T follicular helper cell (primary cell): ENCODE results near the gene MYO5B.
"Not testable (repeated sequence)": the region's sequence is repeated elsewhere in the genome, so short reads cannot be mapped to it uniquely, and the experiment has no call there.

Source experiments
- DNase-seq: peaks from one replicate; pipeline ENCODE4 v3.0.0-alpha.2; 2020; ENCODE audit warnings: low read depth

The MYO5B gene

DNA sequence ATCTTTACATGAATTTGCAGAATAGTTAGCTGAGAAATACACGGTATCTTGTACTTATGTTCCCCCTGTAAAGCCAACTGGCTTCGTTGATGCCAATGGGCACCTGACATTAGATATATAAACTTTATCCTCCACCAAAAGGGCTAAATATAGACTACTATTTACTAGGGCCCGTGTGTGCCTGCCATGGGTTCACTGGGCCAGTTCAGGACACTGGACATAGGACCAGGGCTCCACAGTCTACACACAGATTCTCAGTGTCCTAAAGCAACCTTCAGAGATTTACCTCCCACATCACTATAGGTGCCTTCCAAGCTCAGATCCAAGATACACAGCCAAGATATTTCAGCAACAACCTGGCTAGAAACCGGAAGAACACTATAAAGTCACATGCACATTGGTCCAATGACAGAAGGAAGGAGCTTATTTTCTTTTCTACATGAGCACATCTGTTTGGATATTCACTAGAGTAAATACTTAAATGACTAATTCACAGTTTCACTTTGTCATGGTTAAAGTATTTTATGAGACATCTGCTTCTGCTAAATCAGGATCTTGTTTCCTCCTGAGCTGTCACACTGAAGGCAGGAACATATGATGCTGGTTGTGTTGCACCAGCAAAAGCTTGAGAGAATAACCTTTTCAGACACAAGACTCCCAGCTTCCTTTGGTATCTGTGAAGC lies 95.1 kb downstream of the MYO5B start:
- no peak for DNase-seq

DNA sequence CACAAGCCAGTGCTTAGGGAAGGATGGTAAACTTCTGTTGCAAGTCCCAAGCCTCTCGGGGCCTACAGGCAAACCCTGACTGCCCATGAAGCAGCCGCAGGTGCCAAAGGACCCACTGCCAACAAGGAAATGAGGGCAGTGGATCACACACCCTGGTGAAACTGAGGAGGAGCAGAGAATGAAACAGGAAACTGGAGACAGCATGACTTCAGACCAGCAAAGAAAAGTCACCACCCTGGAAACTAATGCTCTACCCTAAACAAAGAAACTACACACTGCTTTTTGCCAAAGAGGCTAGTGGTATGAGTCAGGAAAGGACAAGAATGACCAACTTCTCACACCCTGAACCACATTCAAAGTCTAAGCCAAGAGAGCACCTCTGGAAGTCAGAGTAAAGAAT lies 97.2 kb downstream of the MYO5B start:
- no peak for DNase-seq

DNA sequence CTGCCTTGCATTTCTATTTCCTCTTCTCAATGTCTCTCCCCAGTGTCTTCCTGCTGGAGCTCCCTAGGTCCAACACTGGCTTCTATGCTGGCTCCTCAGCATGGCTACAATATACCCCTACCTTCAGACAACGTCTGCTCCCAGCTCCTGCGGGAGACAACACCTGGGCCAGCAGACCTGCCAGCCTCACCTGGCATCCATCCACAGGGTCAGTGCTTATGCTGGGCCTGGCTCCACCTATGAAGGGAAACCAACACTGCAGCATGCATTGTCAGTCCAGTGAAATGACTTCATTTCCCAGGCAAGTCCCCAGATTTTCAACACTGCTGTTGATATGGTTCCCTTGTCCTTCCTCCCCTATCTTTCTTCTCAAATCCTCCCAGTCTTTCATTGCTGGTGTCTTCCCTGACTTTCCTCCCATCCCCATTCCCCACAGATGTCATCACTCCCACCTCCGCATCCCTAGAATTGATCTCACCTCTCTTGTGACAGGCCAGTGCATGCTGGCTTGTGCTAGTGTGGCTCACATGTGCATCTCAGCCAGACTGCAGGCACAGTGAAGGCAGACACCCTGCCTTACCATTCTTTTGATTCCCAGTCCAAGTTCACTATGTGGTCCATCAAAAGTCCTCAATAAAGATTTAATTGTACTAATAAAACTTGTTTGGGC lies 98.0 kb downstream of the MYO5B start:
- no peak for DNase-seq

DNA sequence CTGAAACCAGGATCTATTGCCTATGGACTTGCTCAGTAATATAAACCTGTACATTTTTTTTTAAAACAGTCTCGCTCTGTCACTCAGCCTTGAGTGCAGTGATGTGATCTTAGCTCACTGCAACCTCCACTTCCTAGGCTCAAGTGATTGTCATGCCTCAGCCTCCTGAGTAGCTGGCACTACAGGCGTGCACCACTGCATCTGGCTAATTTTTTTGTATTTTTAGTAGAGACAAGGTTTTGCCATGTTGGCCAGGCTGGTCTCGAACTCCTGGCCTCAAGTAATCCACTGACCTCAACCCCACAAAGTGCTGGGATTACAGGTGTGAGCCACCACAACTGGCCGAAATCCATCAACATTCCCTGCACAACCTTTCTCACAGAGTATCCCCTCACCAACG lies 100.2 kb downstream of the MYO5B start:
- not testable (repeated sequence) for DNase-seq

DNA sequence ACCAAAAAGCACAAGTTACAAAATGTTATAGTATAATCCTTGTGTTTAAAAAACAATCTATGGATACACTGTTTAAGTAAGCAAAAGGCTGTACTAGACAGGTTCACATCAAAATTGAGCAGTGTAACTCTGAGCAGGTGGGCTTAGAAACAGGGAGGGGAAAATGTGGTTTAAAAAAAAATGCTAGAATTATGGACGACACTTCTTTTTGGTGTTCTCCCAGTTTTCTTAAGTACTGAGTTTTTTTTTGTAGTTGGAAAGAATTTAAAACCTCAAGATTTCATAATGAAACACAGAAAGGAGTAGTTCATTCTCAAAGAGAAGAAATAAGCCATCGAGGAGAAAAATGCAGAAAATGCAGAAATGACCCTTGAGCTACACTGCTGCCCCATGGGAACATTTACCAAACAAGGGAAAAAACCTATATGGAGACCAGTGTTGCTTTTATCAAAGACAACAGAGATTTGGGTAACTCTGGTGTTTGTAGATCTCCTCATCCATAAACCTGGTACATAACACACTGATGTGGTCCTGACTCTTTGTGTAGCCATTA lies 100.7 kb downstream of the MYO5B start:
- DNase-seq = no peak

DNA sequence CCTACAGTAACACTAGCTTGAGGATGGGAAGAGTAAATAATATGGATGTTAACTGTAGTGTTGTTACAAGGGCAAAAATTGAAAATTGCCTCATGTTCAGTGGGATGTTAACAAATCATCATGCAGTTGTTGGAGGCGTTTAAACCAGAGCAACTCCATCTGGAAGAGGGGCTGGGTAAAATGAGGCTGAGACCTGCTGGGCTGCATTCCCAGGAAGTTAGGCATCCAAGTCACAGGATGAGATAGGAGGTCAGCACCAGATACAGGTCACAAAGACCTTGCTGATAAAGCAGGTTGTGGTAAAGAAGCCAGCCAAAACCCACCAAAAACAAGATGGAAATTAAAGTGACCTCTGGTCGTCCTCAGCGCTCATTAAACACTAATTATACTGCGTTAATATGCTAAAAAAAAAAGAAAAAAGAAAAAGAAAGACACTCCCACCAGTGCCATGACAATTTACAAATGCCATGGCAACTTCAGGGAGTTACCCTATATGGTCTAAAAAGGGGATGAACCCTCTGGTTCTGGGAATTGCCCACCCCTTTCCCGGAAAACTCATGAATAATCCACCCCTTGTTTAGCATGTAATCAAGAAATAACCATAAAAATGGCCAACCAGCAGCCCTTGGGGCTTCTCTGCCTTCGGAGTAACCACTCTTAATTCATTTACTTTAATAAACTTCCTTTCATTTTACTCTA lies 101.4 kb downstream of the MYO5B start:
- no peak for DNase-seq

DNA sequence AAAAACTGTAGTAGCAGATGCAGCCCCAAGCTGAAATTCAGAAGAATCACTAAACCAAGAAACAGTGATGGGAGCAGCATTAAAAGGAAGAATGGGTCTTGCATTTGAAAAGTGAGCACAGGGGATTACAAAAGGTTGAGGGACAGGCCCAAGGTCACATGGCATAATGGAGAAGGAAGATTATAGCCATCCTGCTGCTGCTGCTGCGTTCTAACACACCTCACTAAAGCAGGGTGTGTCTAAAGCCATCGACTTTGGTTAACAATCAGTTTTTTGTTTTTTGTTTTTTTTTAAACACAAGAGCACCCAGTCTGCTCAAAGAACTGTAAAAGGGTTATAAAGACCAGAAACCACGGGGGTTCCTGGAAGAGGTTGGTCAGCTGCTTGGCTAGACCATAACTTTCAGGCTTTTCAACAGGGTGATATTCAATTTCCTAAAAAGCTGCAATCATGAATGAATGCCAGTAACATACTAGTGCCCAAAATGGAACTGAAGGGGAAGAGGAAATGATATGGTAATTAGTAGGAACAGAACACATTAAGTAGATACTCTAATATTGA lies 102.6 kb downstream of the MYO5B start:
- no peak for DNase-seq

DNA sequence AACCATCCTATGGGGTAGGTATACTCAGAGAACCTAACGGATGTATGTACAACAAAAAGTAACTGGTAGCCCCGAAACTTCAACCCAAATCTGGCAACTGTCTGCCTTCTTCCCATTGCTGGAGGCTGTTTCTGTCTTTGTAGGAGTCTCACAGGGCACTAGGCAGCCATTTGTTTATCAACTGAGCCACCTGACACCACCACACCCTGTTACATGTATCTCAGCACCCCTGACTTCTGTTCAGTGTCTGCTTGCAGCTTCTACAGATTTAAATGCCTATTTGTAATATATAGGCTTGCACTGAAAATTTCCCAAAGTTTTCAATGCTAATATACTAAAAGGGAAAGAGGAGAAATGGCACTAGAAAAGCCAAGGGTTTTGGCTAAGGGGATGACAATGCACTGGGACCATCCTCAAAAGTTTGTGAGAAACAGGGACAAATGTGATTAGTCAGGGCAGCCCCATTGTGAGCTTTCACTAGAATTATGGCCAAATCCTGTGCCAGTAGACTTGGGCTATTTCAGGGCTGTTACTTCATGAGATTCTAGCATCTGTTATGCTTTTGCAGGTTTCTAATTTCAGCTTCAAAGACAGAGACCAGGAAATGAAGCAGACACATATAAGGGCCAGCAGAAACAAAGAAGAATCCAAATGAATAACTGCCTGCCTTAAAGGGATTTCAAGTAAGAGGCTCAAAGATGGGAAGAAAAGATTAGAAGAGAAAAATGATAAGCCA lies 103.3 kb downstream of the MYO5B start:
- DNase-seq = no peak

DNA sequence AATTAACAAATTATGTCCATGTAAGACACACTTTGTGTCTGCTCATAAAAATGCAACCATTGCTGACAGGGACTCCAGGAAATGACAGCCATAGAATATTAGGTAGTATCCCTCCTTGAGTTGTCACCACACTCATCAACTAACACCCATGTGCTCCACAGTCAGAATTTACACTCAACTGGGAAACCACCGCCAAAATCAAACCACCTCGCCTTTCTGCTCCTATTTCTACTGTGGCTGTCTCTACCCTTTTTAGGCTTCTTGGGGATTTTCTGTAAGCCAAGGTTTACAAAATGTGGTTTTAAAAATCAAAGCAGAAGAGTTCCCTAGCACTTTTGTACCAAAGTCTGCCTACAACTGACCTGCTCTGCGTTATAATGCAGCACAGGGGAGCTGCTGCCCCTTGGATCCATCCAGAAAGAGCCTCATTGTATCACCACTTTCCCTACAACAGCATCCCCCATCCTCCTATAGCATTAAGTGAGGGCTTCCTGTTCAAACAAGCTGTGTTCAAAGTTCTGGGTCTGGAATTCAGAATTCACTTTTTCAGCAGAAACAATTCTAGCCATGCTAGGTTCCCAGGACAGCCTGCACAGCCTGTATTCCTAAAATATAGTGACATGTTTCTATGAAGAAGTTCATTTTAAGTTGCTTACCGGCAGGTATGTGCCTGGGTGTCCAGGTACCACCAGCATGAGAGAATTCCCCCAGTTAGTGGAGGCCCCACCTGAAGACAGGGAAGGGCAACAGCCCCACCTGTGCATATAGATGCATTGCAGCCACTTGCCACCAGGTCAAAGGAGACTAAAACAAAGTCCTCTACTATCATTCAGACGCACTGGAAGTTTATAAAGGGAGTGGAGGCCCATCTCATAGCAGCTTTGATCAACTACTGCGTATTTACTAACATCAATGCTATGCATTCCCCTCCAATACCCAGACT lies 104.3 kb downstream of the MYO5B start:
- DNase-seq = no peak

DNA sequence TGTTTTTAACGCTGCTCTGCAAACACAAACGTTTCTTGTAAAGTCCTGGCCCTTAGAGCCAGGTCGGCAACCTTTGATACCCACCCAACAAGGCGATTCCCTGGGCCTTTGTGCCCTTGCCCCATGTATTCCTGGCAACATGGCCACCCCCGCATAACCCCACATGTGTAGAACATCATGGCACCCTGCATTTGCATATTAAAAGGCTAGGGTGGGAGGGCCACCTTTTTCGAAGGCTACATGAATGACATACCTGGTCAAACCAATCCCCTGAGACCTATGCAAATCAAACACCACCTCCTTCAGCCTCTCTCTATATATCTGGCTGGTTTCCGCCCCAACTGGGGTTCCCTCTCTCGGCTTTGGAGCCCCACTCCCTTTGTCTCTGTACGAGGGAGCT lies 105.2 kb downstream of the MYO5B start:
- DNase-seq = no peak

DNA sequence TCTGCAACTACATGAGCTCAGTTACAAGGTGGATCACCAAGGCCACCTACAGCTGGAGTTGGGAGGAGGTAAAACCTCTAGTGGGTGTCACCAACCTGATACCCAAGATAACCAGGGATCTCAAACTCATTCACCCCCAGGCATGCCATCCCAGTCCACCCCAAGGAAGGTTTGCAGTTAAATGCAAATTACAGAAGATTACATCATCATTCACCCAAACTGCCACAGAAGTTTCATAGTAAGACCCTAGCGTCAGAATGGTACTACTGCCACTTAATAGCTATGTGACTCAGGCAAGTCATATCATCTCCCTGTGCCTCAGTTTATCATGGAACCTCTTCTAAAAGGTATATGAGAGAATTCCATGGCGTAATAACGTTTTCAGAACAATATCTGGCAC lies 111.2 kb downstream of the MYO5B start:
- DNase-seq = no peak

DNA sequence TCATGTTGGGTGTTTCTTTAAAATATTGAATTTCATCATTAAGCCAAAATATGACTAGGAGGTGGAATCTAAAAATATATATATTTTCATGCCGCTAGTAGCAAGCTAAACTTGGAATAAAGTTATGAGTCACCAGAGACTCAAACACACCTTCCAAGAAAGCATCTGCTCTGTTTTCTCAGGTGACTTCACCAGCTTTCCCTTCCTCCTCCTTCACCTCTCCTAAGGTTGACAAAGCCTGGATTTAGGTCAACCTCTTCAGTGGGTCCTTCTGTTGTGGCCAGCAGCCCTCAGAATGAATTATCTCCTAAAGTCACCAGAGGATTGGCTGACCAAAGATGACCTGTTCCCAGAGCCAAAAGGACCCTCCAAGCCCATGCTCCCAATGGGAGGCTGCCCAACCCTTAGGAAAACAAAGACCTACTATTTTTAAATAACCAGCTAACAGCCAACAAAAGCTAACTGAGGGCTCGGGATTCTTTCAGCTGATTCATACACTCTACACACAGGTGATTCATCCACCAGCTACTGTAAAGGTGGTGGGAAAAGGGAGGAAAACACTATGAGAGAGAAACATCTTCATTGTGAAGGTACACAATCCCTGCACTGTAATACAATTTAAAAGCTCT lies 113.9 kb downstream of the MYO5B start:
- DNase-seq = no peak

DNA sequence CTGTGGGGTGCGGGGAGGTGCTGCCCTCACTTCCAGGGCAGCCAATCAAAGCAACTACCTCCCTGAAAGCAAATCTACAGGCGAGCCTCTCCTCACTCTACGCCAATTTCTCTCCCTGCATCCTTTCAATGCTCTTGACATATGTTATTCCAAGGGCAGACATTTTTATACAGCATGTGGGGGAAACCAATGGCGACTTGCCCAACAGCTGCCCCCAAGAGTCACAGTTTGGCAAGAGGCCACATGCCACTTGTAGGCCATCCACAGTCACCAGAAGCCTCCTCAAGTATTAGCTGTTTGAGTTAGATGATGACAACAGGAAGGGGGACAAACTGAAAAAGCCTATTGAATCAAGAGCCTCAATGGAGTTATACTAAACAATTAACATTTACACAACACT lies 114.6 kb downstream of the MYO5B start:
- no peak for DNase-seq

DNA sequence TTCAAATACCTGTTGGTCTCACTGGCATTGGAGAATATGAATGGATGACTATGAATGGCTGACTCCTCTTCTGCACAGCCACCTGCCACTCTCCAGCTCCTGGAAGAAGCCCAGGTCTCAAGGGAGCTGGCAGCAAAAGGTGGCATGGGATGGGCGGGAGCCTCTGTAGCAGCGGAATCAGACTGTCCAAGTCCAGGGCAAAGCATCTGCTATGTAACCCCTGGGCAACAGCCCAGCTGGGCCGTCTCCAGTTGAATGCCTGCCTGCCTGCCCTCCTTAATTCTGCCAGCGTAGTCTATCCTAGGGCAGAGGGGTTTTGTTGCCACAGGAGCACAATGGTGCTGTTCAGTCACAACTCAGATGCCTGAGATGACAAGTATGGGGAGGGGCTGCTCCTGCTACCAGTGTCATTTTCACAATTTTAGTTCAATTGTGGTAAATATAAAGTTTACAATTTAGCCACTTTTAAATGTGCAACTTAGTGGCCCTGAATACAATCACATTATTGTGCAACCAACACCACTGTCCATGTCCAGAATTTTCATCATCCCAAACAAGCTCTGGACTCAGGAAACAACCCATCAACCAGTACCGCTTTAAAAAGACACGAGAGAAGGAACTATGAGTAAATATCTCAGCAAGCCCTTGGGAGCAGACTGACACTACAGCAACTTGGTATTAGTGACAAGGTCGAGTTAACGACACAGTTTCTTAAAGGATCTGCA lies 115.2 kb downstream of the MYO5B start:
- no peak for DNase-seq

DNA sequence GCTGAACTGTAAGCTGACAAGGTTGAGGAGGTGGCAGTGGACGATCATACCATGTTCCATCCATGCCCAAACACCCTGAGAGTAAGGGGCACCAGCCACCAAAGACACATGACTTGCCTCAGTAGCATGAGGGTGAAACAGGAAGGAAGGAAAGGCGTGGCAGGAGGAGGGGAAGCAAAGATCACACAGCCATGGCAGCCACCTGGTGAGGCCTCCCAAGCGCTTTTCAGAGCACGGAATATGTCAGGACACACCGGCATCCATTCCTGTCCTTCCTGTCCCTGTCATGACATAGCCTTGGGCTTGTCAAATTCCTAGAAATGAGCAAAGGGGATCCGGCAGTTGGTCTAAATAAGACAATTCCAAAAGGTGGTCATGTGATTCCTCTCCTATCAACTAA lies 118.7 kb downstream of the MYO5B start:
- DNase-seq = no peak

DNA sequence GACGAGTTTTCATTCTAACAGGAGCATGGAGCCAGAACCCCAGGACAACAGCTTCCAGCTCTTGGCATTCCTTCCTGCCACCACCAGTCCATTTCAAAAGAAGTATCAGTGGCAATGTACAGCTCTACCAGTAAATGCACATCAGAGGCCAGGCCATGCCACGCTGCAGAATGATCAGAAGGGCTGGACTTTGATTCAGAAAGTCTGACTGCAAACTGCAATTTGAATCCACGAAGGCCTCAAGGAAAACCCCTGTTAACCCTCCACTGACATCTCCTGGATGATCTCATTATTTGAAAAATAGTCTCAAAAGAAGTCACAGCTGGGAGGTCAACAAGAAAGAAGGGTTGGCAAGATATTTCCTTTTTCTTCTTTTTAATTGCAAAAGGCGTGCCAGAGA lies 119.2 kb downstream of the MYO5B start:
- DNase-seq = no peak

DNA sequence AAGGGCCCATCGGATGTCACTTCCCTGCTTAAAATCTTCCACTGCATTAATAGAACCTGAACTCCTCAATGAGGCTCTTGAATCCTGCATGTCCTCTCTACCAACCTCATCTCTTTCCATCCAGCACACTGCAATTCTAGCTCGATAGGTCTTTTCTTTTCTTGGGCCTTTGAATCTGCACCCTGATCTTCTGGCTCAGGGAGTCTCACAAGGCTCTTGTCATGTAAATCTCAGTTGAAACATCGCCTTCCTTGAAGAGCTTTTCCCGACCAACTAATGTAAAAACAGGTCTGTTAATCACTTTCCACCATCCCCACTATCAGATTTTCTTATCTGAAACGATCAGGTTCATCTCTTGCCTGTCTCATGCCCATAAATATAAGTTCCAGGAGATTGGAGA lies 120.5 kb downstream of the MYO5B start:
- DNase-seq = no peak

DNA sequence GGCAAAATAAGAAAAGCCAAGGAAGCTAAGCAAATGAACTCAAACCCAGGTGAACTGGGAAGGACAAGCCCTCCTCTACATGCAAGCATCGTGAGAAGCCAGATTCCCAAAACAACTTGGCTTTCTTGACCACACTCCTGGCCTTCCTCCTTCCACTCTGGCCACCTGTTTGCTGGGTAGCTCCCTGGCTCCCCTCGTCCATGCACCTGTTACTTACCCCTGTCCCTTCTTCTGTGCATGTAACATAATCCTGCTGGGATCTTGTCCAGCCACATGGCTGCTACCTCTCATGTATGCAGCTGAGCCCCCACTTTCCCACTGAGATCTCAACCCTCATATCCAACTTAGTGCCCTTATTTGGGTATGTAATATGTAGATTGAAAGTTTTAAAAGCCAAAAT lies 121.6 kb downstream of the MYO5B start:
- DNase-seq = no peak

DNA sequence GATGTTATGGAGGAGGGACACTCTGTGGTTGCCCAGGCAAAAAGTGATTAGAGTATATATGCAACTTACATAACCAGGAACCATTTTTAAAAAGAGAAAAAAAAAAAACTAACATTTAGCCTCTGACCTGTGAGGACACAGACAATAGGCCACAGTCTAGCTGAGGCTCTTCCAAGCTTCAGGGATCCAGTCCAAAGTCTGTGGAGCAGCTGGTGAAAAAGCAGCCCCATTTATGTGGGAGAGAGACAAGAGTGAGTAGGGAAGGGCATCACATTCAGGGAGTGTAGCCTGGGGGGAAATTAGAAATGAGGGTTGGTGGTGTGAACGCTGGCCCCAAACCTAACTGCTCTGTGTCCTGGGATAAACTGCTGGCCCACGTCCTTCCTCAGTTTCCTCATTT lies 122.8 kb downstream of the MYO5B start:
- DNase-seq = no peak

DNA sequence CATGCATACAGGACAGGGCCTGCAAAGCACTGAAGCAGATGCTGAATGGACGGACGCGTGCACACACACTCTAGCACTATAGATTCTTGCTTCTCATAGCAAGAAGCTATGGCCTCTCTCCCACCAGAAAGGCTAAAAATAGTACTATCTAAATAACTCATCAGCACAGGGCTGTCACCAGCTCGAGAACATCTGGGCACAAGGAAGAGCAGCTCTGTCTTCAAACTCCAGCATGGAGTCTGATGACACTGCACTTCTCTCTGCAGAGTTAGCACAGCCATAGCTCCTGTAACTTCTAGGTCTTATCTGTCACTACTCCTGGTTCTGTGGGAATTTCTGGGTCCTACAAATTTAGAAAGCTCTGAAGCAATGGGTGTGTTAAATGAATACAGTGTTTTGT lies 123.5 kb downstream of the MYO5B start:
- DNase-seq = no peak
